GM18861 (cell line): ENCODE measurements around the gene NIFK.
"Not testable (repeated sequence)": the region's sequence is repeated elsewhere in the genome, so short reads cannot be mapped to it uniquely, and the experiment has no call there.

Experiments used
- ATAC-seq: cut with Tn5 transposase; IDR thresholded peaks from one replicate; pipeline ENCODE4 v1.9.1; 2021; ENCODE audit not compliant: unreplicated experiment

NIFK gene

DNA sequence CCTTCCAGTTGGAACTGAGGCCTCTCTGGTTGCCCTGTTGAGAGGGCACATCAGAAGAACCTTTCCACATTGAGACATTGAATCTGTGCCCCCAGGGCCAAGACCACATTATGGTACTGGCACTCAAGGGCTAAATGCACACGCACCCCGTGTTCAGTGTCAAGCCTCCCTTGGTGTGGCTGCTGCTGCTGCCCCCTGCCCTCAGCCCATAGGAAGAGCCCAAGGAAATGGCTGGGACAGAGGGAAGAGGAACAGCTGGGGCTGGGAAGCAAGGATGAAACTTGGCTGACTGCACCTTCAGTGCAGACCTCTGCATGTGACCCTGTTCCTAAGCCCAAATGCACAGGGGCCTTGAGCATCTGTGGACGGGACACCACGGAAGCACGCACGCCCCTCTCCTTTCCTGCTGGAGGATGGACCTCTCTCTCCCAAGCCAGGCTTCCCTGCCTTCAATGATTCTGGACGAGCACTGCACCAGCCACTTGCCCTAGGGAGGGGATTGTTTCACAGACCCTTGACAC lies 40.2 kb downstream of the NIFK start:
- no peak for ATAC-seq

- ATAC-seq = no peak
Observed at GRCh38 chr2:121695171-121695451, 41.6 kb downstream of the NIFK start.

DNA sequence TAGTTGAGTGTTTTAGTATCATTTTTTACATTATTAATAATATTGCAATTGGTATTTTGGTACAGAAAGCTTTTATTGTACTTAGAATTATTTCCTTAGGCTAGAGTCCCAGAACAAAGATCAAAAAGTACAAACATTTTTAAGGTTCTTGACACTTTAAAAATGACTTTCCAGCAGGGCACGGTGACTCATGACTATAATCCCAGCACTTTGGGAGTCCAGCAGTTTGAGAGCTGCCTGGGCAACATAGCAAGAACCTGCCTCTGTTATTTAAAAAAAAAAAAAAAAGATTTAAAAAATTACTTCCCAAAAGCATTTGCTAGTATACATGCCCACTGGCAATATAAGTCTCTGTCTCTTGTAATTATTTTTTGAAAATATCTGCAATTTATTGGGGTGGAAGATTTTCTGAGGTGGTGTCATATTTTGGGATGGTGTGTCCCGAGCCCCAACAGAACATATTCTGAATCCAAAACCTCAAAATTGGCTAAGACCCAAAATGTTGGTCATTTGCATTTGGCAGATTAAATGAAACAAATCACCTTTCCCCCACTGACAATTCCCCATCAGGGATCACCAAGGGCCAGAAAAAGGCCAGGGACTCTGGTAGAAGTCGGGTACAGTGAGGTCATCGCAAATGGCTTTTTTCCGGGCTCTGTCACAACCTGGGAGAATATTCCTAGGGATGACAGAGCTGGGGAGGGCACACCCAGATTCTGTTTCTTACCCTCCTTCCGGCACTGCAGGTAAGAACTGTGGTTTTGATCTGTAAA lies 42.1 kb downstream of the NIFK start:
- ATAC-seq = no peak

DNA sequence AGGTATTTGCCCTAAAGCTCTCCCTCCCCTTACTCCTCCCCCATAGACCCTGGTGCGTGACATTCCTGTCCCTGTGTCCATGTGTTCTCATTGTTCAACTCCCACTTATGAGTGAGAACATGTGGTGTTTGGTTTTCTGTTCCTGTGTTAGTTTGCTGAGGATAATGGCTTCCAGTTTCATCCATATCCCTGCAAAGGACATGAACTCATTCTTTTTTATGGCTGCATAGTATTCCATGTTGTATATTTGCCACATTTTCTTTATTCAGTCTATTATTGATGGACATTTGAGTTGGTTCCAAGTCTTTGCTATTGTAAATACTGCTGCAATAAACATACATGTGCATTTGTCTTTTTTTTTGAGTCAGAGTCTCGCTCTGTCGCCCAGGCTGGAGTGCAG lies 46.1 kb downstream of the NIFK start:
- not testable (repeated sequence) for ATAC-seq

DNA sequence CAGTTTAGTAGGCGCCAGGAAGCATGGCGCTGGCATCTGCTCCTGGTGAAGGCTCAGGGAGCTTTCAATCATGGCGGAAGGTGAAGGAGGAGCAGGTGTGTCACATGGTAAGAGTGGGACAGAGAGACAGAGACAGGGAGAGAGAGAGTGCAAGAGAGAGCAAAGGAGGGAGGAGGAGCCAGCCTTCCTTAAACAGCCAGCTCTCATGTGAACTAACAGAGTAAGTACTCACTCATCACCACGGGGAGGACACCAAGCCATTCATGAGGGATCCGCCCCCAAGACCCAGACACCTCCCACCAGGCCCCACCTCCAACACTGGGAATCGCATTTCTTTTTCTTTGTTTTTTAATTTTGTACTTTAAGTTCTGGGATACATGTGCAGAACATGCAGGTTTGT lies 46.6 kb downstream of the NIFK start:
- ATAC-seq = no peak

GRCh38 chr2:121689356-121689755 lies 47.3 kb downstream of the NIFK start:
- no peak for ATAC-seq

DNA sequence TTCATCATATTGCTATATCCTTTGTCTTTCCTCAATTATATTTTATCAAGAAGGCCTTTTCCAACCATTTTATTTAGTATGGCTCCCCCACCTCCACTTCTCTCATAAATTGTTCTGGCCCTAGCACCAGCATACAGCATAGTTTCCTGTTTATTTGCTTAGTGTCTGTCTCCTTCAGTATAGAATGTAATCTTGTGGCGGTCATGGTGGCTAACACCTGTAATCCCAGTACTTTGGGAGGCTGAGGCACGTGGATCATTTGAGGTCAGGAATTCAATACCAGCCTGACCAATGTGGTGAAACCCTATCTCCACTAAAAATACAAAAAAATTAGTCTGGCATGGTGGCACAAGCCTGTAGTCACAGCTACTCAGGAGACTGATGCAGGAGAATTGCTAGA lies 47.9 kb downstream of the NIFK start:
- no peak for ATAC-seq

- no peak for ATAC-seq
Observed at GRCh38 chr2:121686902-121687301, 49.8 kb downstream of the NIFK start.

- no peak for ATAC-seq
Observed at GRCh38 chr2:121686218-121686617, 50.5 kb downstream of the NIFK start.

- no peak for ATAC-seq
Observed at GRCh38 chr2:121682396-121683298, 54.0 kb downstream of the NIFK start.

- no peak for ATAC-seq
Observed at GRCh38 chr2:121677855-121678254, 58.8 kb downstream of the NIFK start.
